GM12872 (cell line): Measurements from ENCODE around the gene GNAO1.

ENCODE experiments used
- CTCF ChIP-seq: IDR thresholded peaks from 3 replicates; pipeline ENCODE4 v1.5.1; 2011; ENCODE audit warnings: low read depth, mild to moderate bottlenecking, low read length, moderate library complexity; ENCODE audit not compliant: insufficient read depth

Gene GNAO1

GRCh38 chr16:56369202-56369601 lies 177.9 kb downstream of the GNAO1 start:
- no peak for TF ChIP-seq CTCF

- no peak for TF ChIP-seq CTCF
Observed at GRCh38 chr16:56370185-56370874, 179.0 kb downstream of the GNAO1 start.

GRCh38 chr16:56370875-56371659 lies 179.8 kb downstream of the GNAO1 start:
- TF ChIP-seq CTCF, result no peak

GRCh38 chr16:56371660-56371937 lies 180.3 kb downstream of the GNAO1 start:
- TF ChIP-seq CTCF, result no peak

GRCh38 chr16:56372013-56372634 lies 180.8 kb downstream of the GNAO1 start:
- no peak for TF ChIP-seq CTCF

GRCh38 chr16:56373003-56373402 lies 181.7 kb downstream of the GNAO1 start:
- TF ChIP-seq CTCF, result no peak

GRCh38 chr16:56382459-56382858 lies 191.2 kb downstream of the GNAO1 start:
- TF ChIP-seq CTCF, result no peak
